NT2/D1 (cell line): ENCODE data around the gene ZNF710.

Source experiments
- DNase-seq: peaks from one replicate; pipeline ENCODE4 v3.0.0-alpha.2; 2011; ENCODE audit warnings: low read depth, low spot score
- H3K27me3 ChIP-seq: 2 replicates; pipeline ENCODE4 v1.6.0; 2011; ENCODE audit warnings: mild to moderate bottlenecking; ENCODE audit not compliant: insufficient read length, insufficient read depth
- H3K36me3 ChIP-seq: 2 replicates; pipeline ENCODE4 v1.6.1; 2011; ENCODE audit warnings: mild to moderate bottlenecking, low read length, mixed read lengths; ENCODE audit not compliant: insufficient read depth, insufficient read length
- H3K4me1 ChIP-seq: 2 replicates; pipeline ENCODE4 v1.5.1; 2011; ENCODE audit not compliant: insufficient read depth, insufficient read length
- H3K4me3 ChIP-seq: 2 replicates; pipeline ENCODE4 v1.5.1; 2011; ENCODE audit warnings: low read depth; ENCODE audit not compliant: insufficient read length
- H3K9ac ChIP-seq: 2 replicates; pipeline ENCODE4 v1.6.0; 2011; ENCODE audit warnings: low read depth; ENCODE audit not compliant: insufficient read length
- H3K9me3 ChIP-seq: 2 replicates; pipeline ENCODE4 v1.5.1; 2011; ENCODE audit warnings: mild to moderate bottlenecking, low read length; ENCODE audit not compliant: insufficient read depth
- SUZ12 ChIP-seq: IDR thresholded peaks from 2 replicates; pipeline ENCODE4 v1.6.1; 2011; ENCODE audit not compliant: insufficient read length, insufficient read depth; ENCODE audit errors: extremely low read depth
- YY1 ChIP-seq: IDR thresholded peaks from 2 replicates; pipeline ENCODE4 v1.6.1; 2011; ENCODE audit not compliant: insufficient read length, insufficient read depth
- ZNF274 ChIP-seq: IDR thresholded peaks from 2 replicates; pipeline ENCODE4 v1.6.1; 2011; ENCODE audit warnings: mild to moderate bottlenecking, low read depth, low read length

Gene ZNF710

GRCh38 chr15:89982315-89983055 is 18.6 kb upstream of the ZNF710 start:
- no peak for TF ChIP-seq ZNF274
- no peak for TF ChIP-seq YY1
- no peak for TF ChIP-seq SUZ12
- H3K4me3 ChIP-seq, result no peak overlapping the region
- peaks cover 12% of the 10 kb centered on the region for H3K27me3 ChIP-seq
- no peak overlapping the region for H3K9ac ChIP-seq
- DNase-seq, result no peak
- H3K9me3 ChIP-seq, result peaks cover 10% of the 10 kb centered on the region
- no peaks in the 10 kb centered on the region for H3K36me3 ChIP-seq
- H3K4me1 ChIP-seq, result no peaks in the 10 kb centered on the region

DNA sequence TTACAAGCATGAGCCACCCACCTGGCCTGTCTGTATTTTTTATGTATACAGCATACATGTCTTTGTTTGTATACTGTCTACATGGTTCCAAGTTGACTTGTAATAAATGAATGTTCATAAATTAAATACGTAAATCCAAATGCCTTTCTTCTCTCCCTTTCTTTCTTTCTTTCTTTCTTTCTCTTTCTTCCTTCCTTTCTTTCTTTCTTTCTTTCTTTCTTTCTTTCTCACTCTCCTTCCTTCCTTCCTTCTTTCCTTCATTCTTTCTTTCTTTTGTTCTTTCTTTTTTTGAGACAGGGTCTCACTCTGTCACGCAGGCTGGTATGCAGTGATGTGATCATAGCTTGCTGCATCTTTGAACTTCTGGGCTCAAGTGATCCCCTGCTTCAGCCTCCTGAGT is 17.1 kb upstream of the ZNF710 start:
- Histone ChIP-seq H3K4me3 (no peak overlapping the region), H3K9ac (no peak overlapping the region), H3K9me3 (peaks cover 10% of the 10 kb centered on the region), H3K4me1 (no peaks in the 10 kb centered on the region), H3K36me3 (no peaks in the 10 kb centered on the region), H3K27me3 (peaks cover 12% of the 10 kb centered on the region)
- no peak for DNase-seq
- TF ChIP-seq ZNF274 (no peak), SUZ12 (no peak), YY1 (no peak)

DNA sequence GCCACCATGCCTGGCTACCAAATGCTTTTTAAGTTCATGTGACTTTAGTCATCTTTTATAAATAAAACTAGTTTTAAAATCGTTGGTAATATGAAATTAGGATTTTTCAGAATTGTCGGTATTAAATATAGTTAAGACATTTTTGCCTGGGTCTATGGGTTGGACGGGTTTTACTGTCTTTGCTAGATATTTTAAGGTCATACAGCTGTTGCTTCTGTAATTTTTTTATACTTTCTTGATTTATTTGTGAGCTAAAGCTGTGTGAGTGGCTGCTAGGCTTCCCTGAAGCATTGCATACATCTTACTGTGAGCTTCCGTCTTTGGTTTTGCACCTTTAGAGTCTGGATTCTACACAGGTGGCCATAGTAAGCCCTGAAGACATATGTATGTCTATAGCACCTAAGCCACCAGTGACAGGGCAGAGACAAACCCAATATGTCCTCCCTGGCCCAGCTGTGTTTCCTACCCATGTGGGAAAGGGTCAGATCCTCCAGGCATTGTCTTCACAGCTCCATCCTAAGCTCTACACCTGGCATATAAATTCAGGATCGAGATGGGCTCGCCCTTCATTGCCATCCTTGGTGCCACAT is 16.6 kb upstream of the ZNF710 start:
- Histone ChIP-seq H3K4me1 (no peaks in the 10 kb centered on the region), H3K9ac (no peak overlapping the region), H3K36me3 (no peaks in the 10 kb centered on the region), H3K4me3 (no peak overlapping the region), H3K9me3 (peaks cover 10% of the 10 kb centered on the region), H3K27me3 (peaks cover 12% of the 10 kb centered on the region)
- no peak for DNase-seq
- TF ChIP-seq SUZ12, result no peak
- no peak for TF ChIP-seq YY1
- no peak for TF ChIP-seq ZNF274

DNA sequence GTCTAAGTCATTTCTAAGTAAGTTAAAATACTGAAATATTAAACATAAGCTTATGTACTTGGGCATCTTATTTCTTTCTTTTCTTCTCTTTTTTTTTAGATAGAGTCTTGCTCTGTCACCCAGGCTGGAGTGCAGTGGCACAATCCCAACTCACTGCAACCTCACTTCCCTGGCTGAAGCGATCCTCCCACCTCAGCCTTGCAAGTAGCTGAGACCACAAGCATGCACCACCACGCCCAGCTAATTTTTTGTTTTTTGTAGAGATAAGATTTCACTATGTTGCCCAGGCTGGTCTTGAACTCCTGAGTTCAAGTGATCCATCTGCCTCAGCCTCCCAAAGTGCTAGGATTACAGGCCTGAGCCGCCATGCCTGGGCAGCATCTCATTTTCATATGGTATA is 16.0 kb upstream of the ZNF710 start:
- TF ChIP-seq YY1, result no peak
- Histone ChIP-seq H3K9me3 (peaks cover 10% of the 10 kb centered on the region), H3K9ac (no peak overlapping the region), H3K36me3 (no peaks in the 10 kb centered on the region), H3K27me3 (peaks cover 12% of the 10 kb centered on the region), H3K4me3 (no peak overlapping the region), H3K4me1 (no peaks in the 10 kb centered on the region)
- no peak for DNase-seq

GRCh38 chr15:89991312-89991711 is 9.8 kb upstream of the ZNF710 start:
- TF ChIP-seq ZNF274 (no peak), SUZ12 (no peak), YY1 (no peak)
- Histone ChIP-seq H3K27me3 (no peaks in the 10 kb centered on the region), H3K4me3 (no peak overlapping the region), H3K4me1 (no peaks in the 10 kb centered on the region), H3K9ac (no peak overlapping the region), H3K9me3 (no peaks in the 10 kb centered on the region), H3K36me3 (no peaks in the 10 kb centered on the region)
- DNase-seq, result no peak

DNA sequence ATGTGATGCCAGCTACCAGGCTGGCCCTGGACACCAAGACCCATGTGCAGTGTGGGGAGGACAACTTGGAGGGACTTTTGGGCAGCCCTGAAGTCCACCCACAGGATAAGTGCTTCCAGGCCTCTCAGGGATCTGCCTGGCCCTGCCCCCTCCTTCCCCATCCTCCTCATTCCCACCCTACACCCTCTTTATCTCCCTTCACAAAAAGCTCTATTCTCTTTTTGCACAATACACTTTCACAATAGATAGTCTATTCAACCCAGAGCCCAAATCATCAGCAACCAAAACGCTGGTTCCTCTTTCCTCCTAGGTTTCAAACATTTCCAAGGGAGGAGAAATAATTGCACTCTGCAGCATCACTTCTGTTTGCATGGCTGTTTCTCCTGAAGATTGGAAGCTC is 7.8 kb upstream of the ZNF710 start:
- no peaks in the 10 kb centered on the region for H3K27me3 ChIP-seq
- no peak overlapping the region for H3K4me3 ChIP-seq
- H3K4me1 ChIP-seq, result peaks cover 5% of the 10 kb centered on the region
- no peaks in the 10 kb centered on the region for H3K9me3 ChIP-seq
- no peak overlapping the region for H3K9ac ChIP-seq
- H3K36me3 ChIP-seq, result no peaks in the 10 kb centered on the region
- no peak for DNase-seq
- no peak for TF ChIP-seq ZNF274
- no peak for TF ChIP-seq YY1
- TF ChIP-seq SUZ12, result no peak

- peaks cover 5% of the 10 kb centered on the region for H3K4me1 ChIP-seq
- no peaks in the 10 kb centered on the region for H3K9me3 ChIP-seq
- no peaks in the 10 kb centered on the region for H3K27me3 ChIP-seq
- H3K4me3 ChIP-seq, result no peak overlapping the region
- no peaks in the 10 kb centered on the region for H3K36me3 ChIP-seq
- no peak overlapping the region for H3K9ac ChIP-seq
- TF ChIP-seq ZNF274, result no peak
- no peak for TF ChIP-seq SUZ12
- no peak for TF ChIP-seq YY1
- no peak for DNase-seq
Measured at GRCh38 chr15:89997079-89997478, 4.0 kb upstream of the ZNF710 start.

GRCh38 chr15:89998141-89998661 is 2.9 kb upstream of the ZNF710 start:
- Histone ChIP-seq H3K4me1 (peaks cover 9% of the 10 kb centered on the region), H3K36me3 (peaks cover 2% of the 10 kb centered on the region), H3K4me3 (no peak overlapping the region), H3K27me3 (peaks cover 2% of the 10 kb centered on the region), H3K9ac (no peak overlapping the region), H3K9me3 (no peaks in the 10 kb centered on the region)
- no peak for DNase-seq
- no peak for TF ChIP-seq ZNF274
- no peak for TF ChIP-seq SUZ12
- no peak for TF ChIP-seq YY1
